Activated T-helper 17 cell treated with anti-CD3 and anti-CD28 coated beads, Interleukin-2, amount 50 U/mL, for 72 hours (primary cell): ENCODE results near the gene ZNF428. TPM values are rescaled to one million over a fixed set of nuclear protein-coding genes. Genes with fewer than 3 reads are reported as not detected.
A peak's percentile ranks its signal among the peaks of the same experiment; 100 is the strongest.
"Not testable (repeated sequence)": the region's sequence is repeated elsewhere in the genome, so short reads cannot be mapped to it uniquely, and the experiment has no call there.

Source experiments
- ATAC-seq: fragments of 150-1000 bp; cut with Tn5 transposase; replicated peaks from 2 replicates; pipeline ENCODE4 v1.10.0; 2021; ENCODE audit warnings: mild to moderate bottlenecking, moderate library complexity
- H3K27ac Mint-ChIP-seq: one replicate; pipeline ENCODE4 v1.8.0; 2022; ENCODE audit warnings: mixed read lengths
- H3K27me3 Mint-ChIP-seq: one replicate; pipeline ENCODE4 v1.8.0; 2022; ENCODE audit warnings: mixed read lengths
- H3K36me3 Mint-ChIP-seq: one replicate; pipeline ENCODE4 v1.8.0; 2022; ENCODE audit warnings: low read depth, mild to moderate bottlenecking, mixed read lengths
- H3K4me1 Mint-ChIP-seq: one replicate; pipeline ENCODE4 v1.8.0; 2022; ENCODE audit warnings: mixed read lengths
- H3K4me3 Mint-ChIP-seq: one replicate; pipeline ENCODE4 v1.8.0; 2022; ENCODE audit warnings: mild to moderate bottlenecking, mixed read lengths
- H3K9me3 Mint-ChIP-seq: one replicate; pipeline ENCODE4 v1.8.0; 2022; ENCODE audit warnings: mixed read lengths
- total RNA-seq, 2 donors: library from RNA; stranded (reverse); gene quantifications; one replicate each; pipeline ENCODE4 v1.2.3, GENCODE V29; 2022

ZNF428 gene
- total RNA-seq, 2 donors from 2014 or later, result 12.9 to 27.6 TPM

GRCh38 chr19:43616306-43616705 lies 3.1 kb downstream of the ZNF428 start:
- Mint-ChIP-seq H3K4me3 (no peak overlapping the region), H3K27ac (no peak overlapping the region), H3K36me3 (peaks cover 16% of the 10 kb centered on the region), H3K9me3 (no peaks in the 10 kb centered on the region), H3K27me3 (no peaks in the 10 kb centered on the region), H3K4me1 (peaks cover 11% of the 10 kb centered on the region)
- no peak for ATAC-seq

DNA sequence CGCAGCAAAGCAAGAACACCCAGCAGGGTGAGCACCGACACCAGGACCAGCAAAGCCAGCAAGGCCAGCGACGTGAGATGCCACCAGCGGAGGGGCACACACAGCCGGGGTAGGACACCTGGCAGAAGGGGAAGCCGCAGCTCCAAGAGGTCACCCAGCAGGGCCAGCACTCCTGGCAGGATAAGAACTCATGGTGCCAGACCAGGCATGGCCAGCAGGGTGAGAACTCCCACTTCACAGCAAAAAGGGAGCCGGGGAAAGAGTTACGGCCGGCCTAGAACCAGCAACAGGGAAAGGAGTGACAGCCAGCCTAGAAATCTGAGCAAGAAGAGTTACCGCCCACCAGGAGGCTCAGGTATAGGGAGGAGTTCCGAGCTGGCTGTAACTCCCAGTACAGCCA lies 7.1 kb downstream of the ZNF428 start:
- no peak overlapping the region for H3K4me3 Mint-ChIP-seq
- no peaks in the 10 kb centered on the region for H3K27me3 Mint-ChIP-seq
- no peak for ATAC-seq
- peaks cover 15% of the 10 kb centered on the region for H3K4me1 Mint-ChIP-seq
- peaks cover 18% of the 10 kb centered on the region for H3K36me3 Mint-ChIP-seq
- H3K27ac Mint-ChIP-seq, result no peak overlapping the region
- H3K9me3 Mint-ChIP-seq, result no peaks in the 10 kb centered on the region

- Mint-ChIP-seq H3K27me3 (no peaks in the 10 kb centered on the region), H3K4me1 (peaks cover 15% of the 10 kb centered on the region), H3K27ac (peak within 1 kb of the TSS; percentile 71), H3K4me3 (no peak within 1 kb of the TSS), H3K9me3 (no peaks in the 10 kb centered on the region), H3K36me3 (peaks cover 23% of the 10 kb centered on the region)
- no peak for ATAC-seq
Measured at GRCh38 chr19:43611788-43612187, 7.6 kb downstream of the ZNF428 start, which contains the start of gene SRRM5. TSS of gene SRRM5 (plus strand) at chr19:43612088. CDS start at chr19:43612122, 34 bp downstream.

- Mint-ChIP-seq H3K27me3 (no peaks in the 10 kb centered on the region), H3K9me3 (no peaks in the 10 kb centered on the region), H3K4me3 (no peak overlapping the region), H3K4me1 (peaks cover 15% of the 10 kb centered on the region), H3K27ac (peak overlapping the region; percentile 71), H3K36me3 (peaks cover 27% of the 10 kb centered on the region)
- no peak for ATAC-seq
Measured at GRCh38 chr19:43610493-43610892, 8.9 kb downstream of the ZNF428 start.

- H3K4me3 Mint-ChIP-seq, result no peak overlapping the region
- H3K36me3 Mint-ChIP-seq, result peaks cover 27% of the 10 kb centered on the region
- no peaks in the 10 kb centered on the region for H3K27me3 Mint-ChIP-seq
- peak overlapping the region; percentile 71 for H3K27ac Mint-ChIP-seq
- no peaks in the 10 kb centered on the region for H3K9me3 Mint-ChIP-seq
- H3K4me1 Mint-ChIP-seq, result peaks cover 15% of the 10 kb centered on the region
- ATAC-seq, result no peak
Measured at GRCh38 chr19:43609872-43610271, 9.6 kb downstream of the ZNF428 start.

GRCh38 chr19:43607238-43608205 lies 11.9 kb downstream of the ZNF428 start:
- H3K36me3 Mint-ChIP-seq, result peaks cover 26% of the 10 kb centered on the region
- ATAC-seq, result no peak
- H3K27me3 Mint-ChIP-seq, result no peaks in the 10 kb centered on the region
- H3K4me3 Mint-ChIP-seq, result no peak overlapping the region
- H3K4me1 Mint-ChIP-seq, result peaks cover 9% of the 10 kb centered on the region
- H3K27ac Mint-ChIP-seq, result peak overlapping the region; percentile 20
- no peaks in the 10 kb centered on the region for H3K9me3 Mint-ChIP-seq

DNA sequence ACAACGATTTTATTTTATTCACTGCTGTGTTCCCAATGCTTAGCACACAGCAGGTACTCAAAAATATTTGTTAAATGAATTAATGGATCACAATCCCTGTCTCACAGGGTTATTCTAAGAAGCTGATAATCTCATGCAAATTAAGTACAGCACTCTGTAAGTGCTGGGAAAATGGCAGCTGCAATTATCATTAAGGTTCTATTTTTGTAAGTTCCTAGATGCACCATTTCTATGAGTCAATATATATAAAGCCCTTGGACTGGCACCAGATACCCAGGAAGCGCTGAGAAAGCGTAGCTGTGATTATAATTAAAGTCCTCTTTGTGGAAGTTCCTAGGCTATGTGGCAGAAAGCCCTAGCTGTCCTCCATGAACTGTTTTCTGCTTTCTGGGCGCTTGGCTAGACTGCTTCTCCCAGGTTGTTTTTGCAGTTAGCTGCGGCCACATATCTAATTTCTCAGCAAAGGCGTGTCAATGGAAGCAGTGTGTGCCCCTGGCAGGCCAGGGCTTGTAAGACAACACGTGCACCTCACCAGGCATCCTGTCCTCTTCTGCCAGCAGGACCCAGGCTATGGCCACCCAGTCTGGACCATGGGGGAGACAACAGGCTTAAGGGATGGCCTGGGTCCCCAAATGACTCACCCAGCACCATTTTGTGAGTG lies 12.7 kb downstream of the ZNF428 start:
- H3K4me3 Mint-ChIP-seq, result no peak overlapping the region
- ATAC-seq, result no peak
- H3K27ac Mint-ChIP-seq, result peak overlapping the region; percentile 20
- peaks cover 21% of the 10 kb centered on the region for H3K36me3 Mint-ChIP-seq
- no peaks in the 10 kb centered on the region for H3K27me3 Mint-ChIP-seq
- no peaks in the 10 kb centered on the region for H3K9me3 Mint-ChIP-seq
- H3K4me1 Mint-ChIP-seq, result peaks cover 4% of the 10 kb centered on the region

GRCh38 chr19:43605875-43606568 lies 13.4 kb downstream of the ZNF428 start:
- H3K4me1 Mint-ChIP-seq, result peaks cover 4% of the 10 kb centered on the region
- H3K27me3 Mint-ChIP-seq, result no peaks in the 10 kb centered on the region
- no peaks in the 10 kb centered on the region for H3K9me3 Mint-ChIP-seq
- peaks cover 28% of the 10 kb centered on the region for H3K36me3 Mint-ChIP-seq
- H3K4me3 Mint-ChIP-seq, result no peak overlapping the region
- no peak for ATAC-seq
- H3K27ac Mint-ChIP-seq, result no peak overlapping the region

GRCh38 chr19:43600326-43600725 lies 19.1 kb downstream of the ZNF428 start:
- H3K4me3 Mint-ChIP-seq, H3K27ac Mint-ChIP-seq, H3K27me3 Mint-ChIP-seq, ATAC-seq, H3K9me3 Mint-ChIP-seq: not testable (repeated sequence)
- Mint-ChIP-seq H3K36me3 (peaks cover 55% of the 10 kb centered on the region), H3K4me1 (peaks cover 15% of the 10 kb centered on the region)

DNA sequence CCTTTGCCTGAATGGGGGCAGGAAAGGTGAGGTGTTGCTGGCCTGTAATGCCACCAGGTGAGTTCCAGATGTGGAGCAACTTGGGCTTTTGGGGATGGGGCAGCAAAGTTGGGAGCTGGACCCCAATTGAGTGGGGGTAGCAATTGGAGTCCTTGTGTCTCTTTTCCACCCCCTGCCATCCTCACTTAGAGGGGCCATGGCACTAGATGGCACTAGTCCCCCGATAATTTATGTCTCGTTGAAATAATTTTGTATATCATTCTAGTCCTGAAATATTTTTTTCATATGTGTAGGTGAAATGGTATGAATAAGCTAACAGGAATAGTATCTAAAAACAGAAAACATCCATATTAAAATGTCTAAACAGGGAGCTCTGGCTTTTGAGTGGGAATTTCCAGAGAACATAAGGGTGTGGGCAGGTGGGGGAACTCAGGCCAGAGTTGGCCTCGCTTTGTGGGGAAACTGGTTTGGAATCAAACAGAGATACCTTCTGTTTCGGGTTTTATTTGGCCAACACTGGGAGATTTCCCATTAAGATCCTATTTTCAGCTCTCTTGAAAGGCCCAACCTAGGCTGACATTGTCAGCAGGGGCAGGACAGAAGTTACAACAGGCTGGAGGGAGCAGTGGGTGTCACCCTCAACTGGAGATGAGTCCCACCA lies 19.7 kb downstream of the ZNF428 start:
- H3K4me1 Mint-ChIP-seq, result peaks cover 15% of the 10 kb centered on the region
- H3K27me3 Mint-ChIP-seq, result no peaks in the 10 kb centered on the region
- H3K4me3 Mint-ChIP-seq, result no peak overlapping the region
- no peak for ATAC-seq
- peaks cover 55% of the 10 kb centered on the region for H3K36me3 Mint-ChIP-seq
- H3K27ac Mint-ChIP-seq, result no peak overlapping the region
- H3K9me3 Mint-ChIP-seq, result no peaks in the 10 kb centered on the region

- H3K4me3 Mint-ChIP-seq, result peak overlapping the region; percentile 94
- no peaks in the 10 kb centered on the region for H3K9me3 Mint-ChIP-seq
- no peaks in the 10 kb centered on the region for H3K27me3 Mint-ChIP-seq
- H3K4me1 Mint-ChIP-seq, result peaks cover 19% of the 10 kb centered on the region
- H3K27ac Mint-ChIP-seq, result peak overlapping the region; percentile 99
- H3K36me3 Mint-ChIP-seq, result peaks cover 60% of the 10 kb centered on the region
- no peak for ATAC-seq
Measured at GRCh38 chr19:43598445-43599240, 20.8 kb downstream of the ZNF428 start.

- peak overlapping the region; percentile 94 for H3K4me3 Mint-ChIP-seq
- no peaks in the 10 kb centered on the region for H3K9me3 Mint-ChIP-seq
- no peak for ATAC-seq
- peaks cover 24% of the 10 kb centered on the region for H3K4me1 Mint-ChIP-seq
- peak overlapping the region; percentile 99 for H3K27ac Mint-ChIP-seq
- no peaks in the 10 kb centered on the region for H3K27me3 Mint-ChIP-seq
- H3K36me3 Mint-ChIP-seq, result peaks cover 68% of the 10 kb centered on the region
Measured at GRCh38 chr19:43597876-43598275, 21.6 kb downstream of the ZNF428 start.

GRCh38 chr19:43596842-43597461 lies 22.5 kb downstream of the ZNF428 start:
- Mint-ChIP-seq H3K27ac (peak overlapping the region; percentile 99), H3K36me3 (peaks cover 72% of the 10 kb centered on the region), H3K9me3 (no peaks in the 10 kb centered on the region), H3K4me1 (peaks cover 24% of the 10 kb centered on the region), H3K27me3 (no peaks in the 10 kb centered on the region), H3K4me3 (peak overlapping the region; percentile 94)
- no peak for ATAC-seq
